ENCODE results near the gene GGT7.
A peak's percentile ranks its signal among the peaks of the same experiment; 100 is the strongest.
"Not testable (repeated sequence)": the region's sequence is repeated elsewhere in the genome, so short reads cannot be mapped to it uniquely, and the experiment has no call there.

Gene GGT7

DNA sequence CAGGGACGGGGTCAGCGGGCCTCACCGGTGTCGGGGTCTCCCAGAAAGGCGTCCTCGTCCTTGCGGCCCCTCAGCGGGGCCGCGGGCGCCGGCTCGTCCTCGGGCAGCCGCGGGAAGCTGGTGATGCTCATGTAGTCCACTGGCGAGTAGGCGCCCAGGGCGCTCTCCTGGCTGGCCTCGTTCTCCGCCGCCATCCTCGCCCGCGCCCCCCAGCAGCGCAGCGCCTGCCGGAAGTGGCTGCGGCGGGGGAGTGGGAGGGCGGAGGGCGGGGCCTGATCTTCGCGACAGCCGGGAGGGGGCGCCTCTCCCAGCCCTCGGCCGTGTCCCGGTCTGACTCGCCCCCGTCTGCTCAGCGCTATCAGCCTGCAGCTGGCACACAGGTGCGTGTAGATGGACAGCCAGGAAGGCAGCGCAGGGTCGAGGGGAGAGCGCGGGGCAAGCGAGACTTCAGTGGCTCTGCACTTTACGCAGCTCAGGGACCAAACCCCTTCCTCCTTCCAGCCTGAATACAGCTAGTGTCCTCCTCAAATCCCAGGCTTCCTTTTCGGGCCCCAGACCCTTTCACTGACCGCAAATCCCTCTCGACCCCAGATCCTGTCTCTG is at the start of gene GGT7:
GGT7 (minus strand) TSS at position 235 of the 603 bp plus-strand sequence; CDS start at position 194, 41 bp downstream.
- H3K4me1 Mint-ChIP-seq (ENCODE audit: low read depth): peaks cover 62% of the 10 kb centered on the region
- peak within 1 kb of the TSS; percentile 83 for H3K27ac Mint-ChIP-seq
- DNase-seq: peak; percentile 94
- no peaks in the 10 kb centered on the region for H3K36me3 Mint-ChIP-seq (ENCODE audit: low read depth)
- H3K9me3 Mint-ChIP-seq: no peaks in the 10 kb centered on the region
- H3K4me3 Mint-ChIP-seq: peak within 1 kb of the TSS; percentile 77
- H3K27me3 Mint-ChIP-seq: no peaks in the 10 kb centered on the region

- Mint-ChIP-seq H3K4me3 (no peak overlapping the region), H3K27me3 (no peaks in the 10 kb centered on the region), H3K27ac (peak overlapping the region; percentile 38), H3K4me1 (ENCODE audit: low read depth) (peaks cover 45% of the 10 kb centered on the region), H3K9me3 (no peaks in the 10 kb centered on the region), H3K36me3 (ENCODE audit: low read depth) (peaks cover 25% of the 10 kb centered on the region)
- no peak for DNase-seq
These were observed 48.8 kb upstream of the GGT7 start for GRCh38 chr20:34921436-34921835.

DNA sequence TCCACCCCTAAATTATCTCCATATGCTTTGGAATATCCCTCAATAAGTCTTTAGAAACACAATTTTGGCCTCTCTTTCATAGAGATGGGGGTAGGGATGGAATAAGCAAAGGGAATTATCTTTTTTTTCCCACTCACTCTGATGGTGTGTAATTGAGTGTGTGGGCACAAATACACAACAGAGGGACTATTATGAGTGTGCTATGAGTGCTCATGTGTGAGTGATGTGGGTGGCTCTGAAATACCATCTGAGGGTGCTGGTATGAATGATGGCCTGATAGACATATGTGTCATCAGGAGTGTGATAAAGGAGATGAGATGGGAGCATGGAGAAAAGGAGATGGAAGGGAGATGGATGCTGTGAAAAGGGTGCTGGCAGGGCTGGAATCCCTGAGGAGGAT is 47.4 kb upstream of the GGT7 start:
- no peak for DNase-seq
- Mint-ChIP-seq H3K36me3 (ENCODE audit: low read depth) (peaks cover 13% of the 10 kb centered on the region), H3K27ac (peak overlapping the region; percentile 49), H3K4me3 (no peak overlapping the region), H3K4me1 (ENCODE audit: low read depth) (peaks cover 43% of the 10 kb centered on the region), H3K9me3 (no peaks in the 10 kb centered on the region), H3K27me3 (no peaks in the 10 kb centered on the region)

DNA sequence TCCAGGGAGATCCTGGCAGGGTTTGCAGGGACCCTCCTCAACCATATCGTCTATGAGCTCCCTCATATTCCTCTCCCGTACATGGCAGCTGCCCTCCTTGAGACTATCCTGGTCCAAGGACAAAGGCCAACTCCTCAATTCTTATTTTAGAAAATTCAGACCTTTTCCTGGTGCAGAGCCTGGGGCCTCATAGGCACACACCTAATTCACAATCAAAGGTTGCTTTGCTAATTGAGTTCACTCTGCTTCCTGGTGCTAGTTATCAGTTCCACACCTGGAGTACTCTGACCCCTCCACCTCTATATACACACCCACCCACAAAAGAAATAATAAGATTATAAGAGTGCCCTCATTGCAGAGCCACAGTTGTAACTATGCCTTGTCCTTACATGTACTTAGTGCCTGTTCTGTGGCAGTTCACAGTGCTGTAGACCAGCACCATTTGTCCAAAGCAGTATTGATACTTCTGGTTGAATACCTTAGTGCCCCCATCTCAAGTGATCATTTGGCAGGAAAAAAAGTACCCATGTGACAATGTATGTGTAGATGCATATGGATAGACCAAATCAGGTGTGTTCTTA is 44.2 kb upstream of the GGT7 start:
- Mint-ChIP-seq H3K36me3 (ENCODE audit: low read depth) (peaks cover 10% of the 10 kb centered on the region), H3K4me3 (no peak overlapping the region), H3K27ac (no peak overlapping the region), H3K9me3 (no peaks in the 10 kb centered on the region), H3K4me1 (ENCODE audit: low read depth) (peaks cover 43% of the 10 kb centered on the region), H3K27me3 (no peaks in the 10 kb centered on the region)
- DNase-seq: no peak

DNA sequence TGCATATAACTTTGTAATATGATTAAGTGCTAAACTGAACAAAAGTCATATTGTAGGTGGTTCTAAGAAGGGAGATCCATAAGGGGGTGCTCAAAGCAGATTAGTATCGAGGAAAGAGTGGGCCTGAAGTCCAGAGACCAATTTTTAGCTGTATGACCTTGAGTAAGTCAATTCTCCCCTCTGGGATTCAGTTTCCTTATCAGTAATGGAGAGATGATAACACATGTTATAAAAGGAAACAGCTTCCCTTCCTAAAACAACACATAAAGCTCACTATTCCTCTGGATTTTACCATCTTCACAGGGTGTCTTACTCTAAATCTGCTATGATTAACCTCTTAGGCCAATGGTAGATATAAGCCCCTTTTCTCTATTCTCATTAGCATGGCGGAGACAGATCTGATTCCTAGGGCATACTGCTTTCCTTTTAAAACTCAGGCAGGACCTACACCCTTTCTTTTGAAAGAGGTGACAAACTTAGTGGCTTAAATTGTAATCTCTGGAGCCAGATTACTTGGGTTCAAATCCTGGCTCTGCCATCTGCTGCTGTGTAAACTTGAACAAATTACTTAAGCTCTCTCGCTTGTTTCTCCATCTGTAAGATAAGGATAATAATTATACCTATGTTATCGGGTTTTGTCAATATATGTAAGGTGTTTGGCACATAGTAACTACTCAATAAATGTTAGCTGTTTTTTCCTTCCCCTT is 43.2 kb upstream of the GGT7 start:
- Mint-ChIP-seq H3K4me1 (ENCODE audit: low read depth) (peaks cover 34% of the 10 kb centered on the region), H3K9me3 (no peaks in the 10 kb centered on the region), H3K27ac (no peak overlapping the region), H3K4me3 (no peak overlapping the region), H3K27me3 (no peaks in the 10 kb centered on the region), H3K36me3 (ENCODE audit: low read depth) (peaks cover 10% of the 10 kb centered on the region)
- no peak for DNase-seq

DNA sequence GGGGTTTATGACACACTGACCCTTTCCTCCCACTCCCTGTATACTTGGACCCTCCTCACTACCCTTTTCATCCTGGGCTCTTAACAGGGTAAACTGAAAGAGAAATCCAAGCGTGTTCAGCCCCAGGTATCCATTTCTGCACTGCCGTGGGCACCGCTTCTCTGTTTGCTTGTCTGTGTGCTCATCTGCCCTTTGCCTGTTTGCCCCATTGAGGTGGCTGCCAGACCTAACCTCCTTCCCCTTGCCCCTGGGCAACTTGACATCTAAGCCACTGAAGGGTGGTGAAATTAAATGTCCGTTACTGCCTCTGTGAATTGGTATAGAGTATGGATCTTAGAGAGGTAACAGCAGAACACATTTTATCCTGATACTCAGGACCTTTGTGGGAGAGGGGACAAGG is 42.5 kb upstream of the GGT7 start:
- H3K4me1 Mint-ChIP-seq (ENCODE audit: low read depth): peaks cover 27% of the 10 kb centered on the region

GRCh38 chr20:34907616-34908469 is 35.2 kb upstream of the GGT7 start:
- Mint-ChIP-seq H3K27me3 (no peaks in the 10 kb centered on the region), H3K27ac (peak overlapping the region; percentile 22), H3K4me1 (ENCODE audit: low read depth) (peaks cover 7% of the 10 kb centered on the region), H3K9me3 (no peaks in the 10 kb centered on the region), H3K36me3 (ENCODE audit: low read depth) (no peaks in the 10 kb centered on the region), H3K4me3 (no peak overlapping the region)
- DNase-seq: no peak

More for the DNA sequence above, 42.5 kb upstream of the GGT7 start:
- no peaks in the 10 kb centered on the region for H3K27me3 Mint-ChIP-seq
- no peak for DNase-seq
- no peaks in the 10 kb centered on the region for H3K9me3 Mint-ChIP-seq
- H3K27ac Mint-ChIP-seq: no peak overlapping the region
- peaks cover 2% of the 10 kb centered on the region for H3K36me3 Mint-ChIP-seq (ENCODE audit: low read depth)
- no peak overlapping the region for H3K4me3 Mint-ChIP-seq

DNA sequence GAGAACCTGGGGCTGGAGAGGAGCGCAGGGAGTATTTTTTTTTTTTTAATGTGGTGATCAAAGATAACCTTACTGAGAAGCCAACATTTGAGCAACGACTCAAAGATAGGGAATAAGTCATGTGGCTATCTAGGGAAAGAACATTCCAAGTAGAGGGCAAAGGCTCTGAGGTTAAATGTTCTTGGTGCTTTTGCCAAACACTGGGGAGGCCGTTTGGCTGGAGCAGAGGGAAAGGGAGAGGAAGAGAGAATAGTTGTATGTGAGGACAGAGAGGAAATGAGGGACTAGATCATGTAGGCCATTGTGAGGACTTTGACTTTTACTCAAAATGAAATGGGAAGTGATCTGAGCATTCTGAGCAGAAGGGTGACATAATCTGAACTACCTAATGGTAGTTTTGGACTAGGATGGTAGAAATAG is 31.6 kb upstream of the GGT7 start:
- no peak for DNase-seq
- no peaks in the 10 kb centered on the region for H3K27me3 Mint-ChIP-seq
- no peak overlapping the region for H3K27ac Mint-ChIP-seq
- H3K9me3 Mint-ChIP-seq: no peaks in the 10 kb centered on the region
- H3K4me3 Mint-ChIP-seq: no peak overlapping the region
- H3K4me1 Mint-ChIP-seq (ENCODE audit: low read depth): peaks cover 7% of the 10 kb centered on the region
- H3K36me3 Mint-ChIP-seq (ENCODE audit: low read depth): no peaks in the 10 kb centered on the region

GRCh38 chr20:34898731-34899130 is 26.1 kb upstream of the GGT7 start:
- not testable (repeated sequence) for H3K9me3 Mint-ChIP-seq; DNase-seq; H3K27ac Mint-ChIP-seq; H3K27me3 Mint-ChIP-seq; H3K4me3 Mint-ChIP-seq; H3K36me3 Mint-ChIP-seq (ENCODE audit: low read depth); H3K4me1 Mint-ChIP-seq (ENCODE audit: low read depth)

DNA sequence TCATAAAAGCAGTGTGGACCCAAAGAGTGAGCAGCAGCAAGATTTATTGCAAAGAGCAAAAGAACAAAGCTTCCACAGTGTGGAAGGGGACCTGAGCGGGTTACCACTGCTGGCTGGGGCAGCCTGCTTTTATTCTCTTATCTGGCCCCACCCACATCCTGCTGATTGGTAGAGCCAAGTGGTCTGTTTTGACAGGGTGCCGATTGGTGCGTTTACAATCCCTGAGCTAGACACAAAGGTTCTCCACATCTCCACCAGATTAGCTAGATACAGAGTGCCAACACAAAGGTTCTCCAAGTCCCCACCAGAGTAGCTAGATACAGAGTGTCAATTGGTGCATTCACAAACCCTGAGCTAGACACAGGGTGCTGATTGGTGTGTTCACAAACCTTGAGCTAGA is 25.5 kb upstream of the GGT7 start:
- H3K4me1 Mint-ChIP-seq (ENCODE audit: low read depth); H3K9me3 Mint-ChIP-seq; H3K27ac Mint-ChIP-seq; DNase-seq; H3K27me3 Mint-ChIP-seq; H3K4me3 Mint-ChIP-seq; H3K36me3 Mint-ChIP-seq (ENCODE audit: low read depth): not testable (repeated sequence)

DNA sequence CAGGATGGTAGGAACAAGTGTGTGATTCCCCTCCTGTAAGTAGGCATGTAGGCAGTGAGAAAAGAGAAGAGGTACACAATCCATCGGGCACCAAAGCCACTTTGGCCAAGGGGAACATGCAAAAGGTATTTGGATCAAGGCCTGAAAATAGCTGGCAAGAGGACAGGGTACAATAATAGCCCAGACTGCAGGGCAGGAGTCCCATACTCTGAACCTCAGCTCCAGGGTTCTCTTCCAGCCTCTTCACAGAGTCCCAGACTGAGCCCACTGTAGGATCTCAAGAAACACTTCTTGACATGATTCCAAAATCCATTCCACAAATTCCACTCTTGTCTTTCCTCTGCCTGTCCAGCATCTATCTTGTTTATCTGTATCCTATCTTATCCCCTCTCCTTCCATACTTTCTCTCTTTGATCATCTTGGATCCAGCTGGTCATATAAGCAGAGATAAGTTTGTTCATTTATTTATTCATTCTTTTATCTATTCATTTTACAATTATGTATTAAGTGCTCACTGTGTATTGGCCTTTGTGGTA is 23.5 kb upstream of the GGT7 start:
- H3K36me3 Mint-ChIP-seq (ENCODE audit: low read depth): no peaks in the 10 kb centered on the region
- H3K27ac Mint-ChIP-seq: no peak overlapping the region
- DNase-seq: no peak
- H3K4me3 Mint-ChIP-seq: no peak overlapping the region
- H3K27me3 Mint-ChIP-seq: no peaks in the 10 kb centered on the region
- H3K9me3 Mint-ChIP-seq: no peaks in the 10 kb centered on the region
- peaks cover 20% of the 10 kb centered on the region for H3K4me1 Mint-ChIP-seq (ENCODE audit: low read depth)

- no peaks in the 10 kb centered on the region for H3K9me3 Mint-ChIP-seq
- no peaks in the 10 kb centered on the region for H3K27me3 Mint-ChIP-seq
- no peak overlapping the region for H3K4me3 Mint-ChIP-seq
- H3K36me3 Mint-ChIP-seq (ENCODE audit: low read depth): no peaks in the 10 kb centered on the region
- peaks cover 27% of the 10 kb centered on the region for H3K4me1 Mint-ChIP-seq (ENCODE audit: low read depth)
- no peak for DNase-seq
- H3K27ac Mint-ChIP-seq: no peak overlapping the region
These were observed 22.8 kb upstream of the GGT7 start for GRCh38 chr20:34895465-34895864.

- no peak overlapping the region for H3K27ac Mint-ChIP-seq
- no peaks in the 10 kb centered on the region for H3K9me3 Mint-ChIP-seq
- H3K4me3 Mint-ChIP-seq: no peak overlapping the region
- H3K27me3 Mint-ChIP-seq: no peaks in the 10 kb centered on the region
- H3K4me1 Mint-ChIP-seq (ENCODE audit: low read depth): peaks cover 34% of the 10 kb centered on the region
- no peak for DNase-seq
- no peaks in the 10 kb centered on the region for H3K36me3 Mint-ChIP-seq (ENCODE audit: low read depth)
These were observed 22.1 kb upstream of the GGT7 start for GRCh38 chr20:34894723-34895122.

- Mint-ChIP-seq H3K27me3 (no peaks in the 10 kb centered on the region), H3K4me3 (peak overlapping the region; percentile 11), H3K4me1 (ENCODE audit: low read depth) (peaks cover 41% of the 10 kb centered on the region), H3K36me3 (ENCODE audit: low read depth) (no peaks in the 10 kb centered on the region), H3K27ac (peak overlapping the region; percentile 90), H3K9me3 (no peaks in the 10 kb centered on the region)
- no peak for DNase-seq
These were observed 20.0 kb upstream of the GGT7 start for GRCh38 chr20:34892671-34893070.

Data from activated T-cell treated with anti-CD3 and anti-CD28 coated beads, Interleukin-2, amount 50 U/mL, for 24 hours (primary cell).